IPS-20b (cell line): ENCODE measurements around the gene ATMIN.

Experiments used
- H3K27ac ChIP-seq: one replicate; pipeline ENCODE4 v1.5.1; 2013; ENCODE audit warnings: low read length
- H3K27me3 ChIP-seq: 2 replicates; pipeline ENCODE4 v1.6.1; 2013; ENCODE audit warnings: mild to moderate bottlenecking, low read length, inconsistent platforms; ENCODE audit not compliant: insufficient read depth
- H3K36me3 ChIP-seq: 2 replicates; pipeline ENCODE4 v1.6.1; 2013; ENCODE audit warnings: low read depth, mild to moderate bottlenecking, inconsistent platforms, low read length, moderate library complexity; ENCODE audit not compliant: insufficient read depth
- H3K4me1 ChIP-seq: 2 replicates; pipeline ENCODE4 v1.6.1; 2013; ENCODE audit warnings: mild to moderate bottlenecking, control low read depth, inconsistent platforms, low read length, moderate library complexity; ENCODE audit not compliant: insufficient read depth
- H3K4me3 ChIP-seq: 2 replicates; pipeline ENCODE4 v1.5.1; 2013; ENCODE audit warnings: mild to moderate bottlenecking, low read length, inconsistent platforms
- H3K9ac ChIP-seq: 2 replicates; pipeline ENCODE4 v1.6.1; 2013; ENCODE audit warnings: low read depth, mild to moderate bottlenecking, inconsistent platforms, low read length, moderate library complexity
- H3K9me3 ChIP-seq: 2 replicates; pipeline ENCODE4 v1.6.1; 2013; ENCODE audit warnings: mild to moderate bottlenecking, low read depth, low read length, inconsistent platforms; ENCODE audit not compliant: insufficient read depth

ATMIN gene

GRCh38 chr16:81006211-81006812 is 29.3 kb upstream of the ATMIN start:
- H3K9ac ChIP-seq = peak overlapping the region; percentile 99
- H3K27me3 ChIP-seq = no peaks in the 10 kb centered on the region
- H3K4me1 ChIP-seq = peaks cover 7% of the 10 kb centered on the region; the same call in 1 of the 2 replicates
- H3K27ac ChIP-seq = peak overlapping the region; percentile 98
- peaks cover 19% of the 10 kb centered on the region for H3K36me3 ChIP-seq
- H3K4me3 ChIP-seq = peak overlapping the region; percentile 95
- H3K9me3 ChIP-seq = no peaks in the 10 kb centered on the region

- H3K27ac ChIP-seq = peak within 1 kb of the TSS; percentile 98
- H3K36me3 ChIP-seq = peaks cover 26% of the 10 kb centered on the region
- H3K27me3 ChIP-seq = no peaks in the 10 kb centered on the region
- peak within 1 kb of the TSS; percentile 95 for H3K4me3 ChIP-seq
- no peaks in the 10 kb centered on the region for H3K9me3 ChIP-seq
- peak within 1 kb of the TSS; percentile 99 for H3K9ac ChIP-seq
- H3K4me1 ChIP-seq = peaks cover 7% of the 10 kb centered on the region; the same call in 1 of the 2 replicates
These were observed 28.6 kb upstream of the ATMIN start, which contains the start of the genes CENPN and CMC2 for GRCh38 chr16:81006813-81007695. Gene CENPN (plus strand): TSS chr16:81007214. CDS start chr16:81011940, 4,726 bp downstream. Gene CMC2 (minus strand): TSS chr16:81006885. CDS start chr16:80997394, 9,491 bp downstream.

GRCh38 chr16:81008505-81008789 is 27.2 kb upstream of the ATMIN start:
- Histone ChIP-seq H3K27ac (no peak overlapping the region), H3K36me3 (peaks cover 40% of the 10 kb centered on the region), H3K4me1 (peaks cover 7% of the 10 kb centered on the region; the same call in 1 of the 2 replicates), H3K9ac (peak overlapping the region; percentile 99; the same call in 1 of the 2 replicates), H3K27me3 (no peaks in the 10 kb centered on the region), H3K4me3 (peak overlapping the region; percentile 95), H3K9me3 (no peaks in the 10 kb centered on the region)

- H3K4me1 ChIP-seq = no peaks in the 10 kb centered on the region
- H3K9me3 ChIP-seq = no peaks in the 10 kb centered on the region
- H3K27ac ChIP-seq = no peak overlapping the region
- H3K4me3 ChIP-seq = no peak overlapping the region
- H3K36me3 ChIP-seq = peaks cover 85% of the 10 kb centered on the region
- H3K27me3 ChIP-seq = no peaks in the 10 kb centered on the region
- H3K9ac ChIP-seq = no peak overlapping the region
These were observed 22.7 kb upstream of the ATMIN start for GRCh38 chr16:81012974-81013373.

GRCh38 chr16:81014672-81015071 is 21.0 kb upstream of the ATMIN start:
- H3K4me3 ChIP-seq = no peak overlapping the region
- H3K9me3 ChIP-seq = no peaks in the 10 kb centered on the region
- H3K36me3 ChIP-seq = peaks cover 98% of the 10 kb centered on the region
- H3K9ac ChIP-seq = no peak overlapping the region
- H3K4me1 ChIP-seq = no peaks in the 10 kb centered on the region
- no peak overlapping the region for H3K27ac ChIP-seq
- H3K27me3 ChIP-seq = no peaks in the 10 kb centered on the region

GRCh38 chr16:81018496-81018895 is 17.1 kb upstream of the ATMIN start:
- peaks cover 100% of the 10 kb centered on the region for H3K36me3 ChIP-seq

GRCh38 chr16:81026429-81026828 is 9.2 kb upstream of the ATMIN start:
- Histone ChIP-seq H3K27ac (no peak overlapping the region), H3K9ac (no peak overlapping the region), H3K4me3 (no peak overlapping the region), H3K9me3 (no peaks in the 10 kb centered on the region), H3K4me1 (no peaks in the 10 kb centered on the region), H3K27me3 (no peaks in the 10 kb centered on the region), H3K36me3 (peaks cover 89% of the 10 kb centered on the region)

More at GRCh38 chr16:81018496-81018895, 17.1 kb upstream of the ATMIN start:
- Histone ChIP-seq H3K27ac (no peak overlapping the region), H3K9ac (no peak overlapping the region), H3K4me1 (no peaks in the 10 kb centered on the region), H3K4me3 (no peak overlapping the region), H3K9me3 (no peaks in the 10 kb centered on the region), H3K27me3 (no peaks in the 10 kb centered on the region)

GRCh38 chr16:81029930-81030604 is 5.6 kb upstream of the ATMIN start:
- Histone ChIP-seq H3K36me3 (peaks cover 53% of the 10 kb centered on the region), H3K27me3 (no peaks in the 10 kb centered on the region), H3K27ac (no peak overlapping the region), H3K9me3 (peaks cover 6% of the 10 kb centered on the region; the same call in 1 of the 2 replicates), H3K4me1 (no peaks in the 10 kb centered on the region), H3K4me3 (no peak overlapping the region), H3K9ac (no peak overlapping the region)

GRCh38 chr16:81035975-81036750 is 521 bp downstream of the ATMIN start:
- peak overlapping the region; percentile 95 for H3K9ac ChIP-seq
- peaks cover 6% of the 10 kb centered on the region; the same call in 1 of the 2 replicates for H3K9me3 ChIP-seq
- H3K27ac ChIP-seq = no peak overlapping the region
- H3K4me3 ChIP-seq = peak overlapping the region; percentile 96
- H3K27me3 ChIP-seq = no peaks in the 10 kb centered on the region
- H3K4me1 ChIP-seq = no peaks in the 10 kb centered on the region
- peaks cover 35% of the 10 kb centered on the region for H3K36me3 ChIP-seq

GRCh38 chr16:81036751-81037350 is 1.2 kb downstream of the ATMIN start:
- H3K9me3 ChIP-seq = peaks cover 6% of the 10 kb centered on the region; the same call in 1 of the 2 replicates
- peak overlapping the region; percentile 96 for H3K4me3 ChIP-seq
- H3K4me1 ChIP-seq = no peaks in the 10 kb centered on the region
- no peaks in the 10 kb centered on the region for H3K27me3 ChIP-seq
- H3K36me3 ChIP-seq = peaks cover 40% of the 10 kb centered on the region
- H3K27ac ChIP-seq = no peak overlapping the region
- peak overlapping the region; percentile 95 for H3K9ac ChIP-seq

- H3K27me3 ChIP-seq = no peaks in the 10 kb centered on the region
- no peaks in the 10 kb centered on the region for H3K9me3 ChIP-seq
- H3K9ac ChIP-seq = no peak overlapping the region
- peaks cover 73% of the 10 kb centered on the region for H3K36me3 ChIP-seq
- no peaks in the 10 kb centered on the region for H3K4me1 ChIP-seq
- no peak overlapping the region for H3K27ac ChIP-seq
- H3K4me3 ChIP-seq = no peak overlapping the region
These were observed 4.5 kb downstream of the ATMIN start for GRCh38 chr16:81040131-81040530.
